CD4-positive, alpha-beta T cell treated with Interleukin-2 at 100 ng/mL for 4 hours (primary cell): ENCODE results near the gene TMPRSS11E.
A peak's percentile ranks its signal among the peaks of the same experiment; 100 is the strongest.
"Not testable (repeated sequence)": the region's sequence is repeated elsewhere in the genome, so short reads cannot be mapped to it uniquely, and the experiment has no call there.

ENCODE experiments used
- DNase-seq: peaks from one replicate; pipeline ENCODE4 v3.0.0-alpha.2; 2020; ENCODE audit warnings: low spot score

TMPRSS11E gene

DNA sequence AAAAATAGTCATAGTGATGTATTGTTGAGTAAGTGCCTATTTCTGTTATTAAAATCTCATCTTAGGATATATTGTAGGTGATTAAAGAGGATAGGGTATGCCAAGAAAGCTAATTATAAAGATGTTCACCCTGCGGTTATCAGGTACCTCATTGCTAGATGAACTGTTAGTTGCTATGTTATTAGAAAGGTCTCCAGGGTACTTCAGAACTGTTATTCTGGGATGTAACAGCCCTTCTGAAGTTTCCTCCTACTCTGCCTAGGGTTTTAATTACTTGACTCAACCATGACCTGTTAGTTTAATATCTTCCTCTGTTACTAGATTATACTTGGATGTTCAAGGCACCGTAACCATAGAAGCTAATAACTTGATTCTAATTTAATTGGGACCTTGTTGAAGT lies 15.4 kb downstream of the TMPRSS11E start:
- DNase-seq = no peak

DNA sequence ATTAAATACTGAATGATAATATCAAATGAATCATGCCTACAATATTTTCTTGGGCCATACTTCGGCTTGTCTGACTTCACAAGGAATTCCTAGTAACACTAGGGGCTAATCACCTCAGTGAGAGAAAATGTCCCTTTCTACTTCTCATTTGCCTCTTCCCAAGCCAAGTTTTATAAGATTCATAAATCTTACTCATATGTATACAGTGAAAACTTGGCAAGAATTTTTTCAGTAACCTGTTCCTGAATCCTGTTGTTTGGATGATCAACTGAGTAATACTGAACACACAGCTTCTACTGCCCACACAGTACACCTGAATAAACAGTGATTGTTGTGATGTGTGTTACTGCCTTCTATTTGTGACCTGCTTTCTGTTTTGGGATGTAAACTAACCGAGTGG lies 16.5 kb downstream of the TMPRSS11E start:
- no peak for DNase-seq

DNA sequence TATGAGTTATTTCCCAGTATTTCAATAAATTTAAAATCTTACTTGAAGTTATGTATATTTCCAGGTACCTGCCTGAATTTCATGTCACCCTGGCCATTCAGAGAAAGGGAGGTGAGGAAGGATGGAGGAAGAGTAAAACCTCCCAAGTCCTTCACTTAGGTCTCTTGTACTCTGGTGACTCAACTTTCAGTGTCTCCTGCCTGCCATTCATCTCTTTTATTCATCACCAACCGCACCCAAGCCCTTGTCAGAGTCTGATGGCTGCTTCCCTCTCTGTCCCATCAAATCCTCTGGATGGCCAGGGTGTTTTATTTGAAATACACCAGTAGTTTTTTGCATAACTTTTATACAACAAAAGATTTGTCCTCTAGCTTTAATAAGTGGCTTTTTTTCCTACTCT lies 17.8 kb downstream of the TMPRSS11E start:
- DNase-seq = no peak

DNA sequence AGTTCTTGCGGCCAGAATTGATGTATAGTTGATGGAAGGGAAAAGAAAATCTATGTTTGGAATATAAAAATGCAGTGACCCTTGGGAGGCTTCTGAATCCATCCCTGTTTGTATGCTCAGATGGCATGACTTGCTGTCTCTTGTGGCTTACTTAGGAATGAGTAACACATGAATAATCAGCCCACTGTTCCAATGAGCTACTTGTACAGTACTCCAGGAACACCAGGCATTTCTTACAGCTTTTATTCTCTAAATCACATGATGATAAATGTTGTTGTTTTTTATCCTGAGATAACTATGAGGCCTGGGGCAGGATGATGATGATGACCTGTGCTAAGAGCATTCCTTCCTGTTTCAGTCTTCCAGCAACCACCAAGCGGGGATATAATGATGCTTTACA lies 18.9 kb downstream of the TMPRSS11E start:
- DNase-seq = no peak

DNA sequence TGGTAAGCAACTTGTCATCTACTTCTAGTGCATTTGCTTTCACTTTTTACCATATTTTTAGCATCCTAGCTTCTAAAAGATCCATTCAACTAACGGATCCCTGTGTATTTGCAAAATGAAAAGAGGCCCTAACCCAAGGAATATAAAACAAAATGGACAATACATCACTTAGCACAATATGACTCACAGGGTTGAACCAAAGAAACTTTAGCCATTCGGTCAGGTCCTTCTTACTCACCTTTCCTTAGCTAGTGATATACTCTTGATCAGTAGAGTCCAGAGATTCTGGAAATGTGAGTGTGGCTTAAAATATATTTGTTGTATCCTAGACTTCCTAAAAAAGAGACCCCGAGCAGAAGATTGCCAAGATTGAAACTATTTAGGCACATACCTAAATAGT lies 19.5 kb downstream of the TMPRSS11E start:
- DNase-seq = no peak

DNA sequence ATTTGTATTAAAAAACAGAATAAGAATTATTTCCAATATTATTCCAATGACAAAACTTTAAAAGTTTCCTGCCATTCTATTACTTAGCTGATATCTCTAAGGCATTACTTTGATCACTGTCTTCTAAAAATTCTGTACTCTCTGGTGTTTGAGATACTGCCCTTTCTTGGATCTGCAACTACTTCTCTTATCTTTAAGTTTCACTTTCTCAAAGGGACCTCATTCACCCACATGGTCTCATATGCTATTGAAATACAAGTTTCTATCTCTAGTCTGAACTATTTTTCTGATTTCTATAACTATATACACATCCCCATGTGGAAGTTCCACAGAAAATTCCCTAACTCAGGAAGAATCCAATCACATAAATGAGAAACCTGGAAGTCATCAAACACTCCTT lies 22.2 kb downstream of the TMPRSS11E start:
- DNase-seq = no peak

DNA sequence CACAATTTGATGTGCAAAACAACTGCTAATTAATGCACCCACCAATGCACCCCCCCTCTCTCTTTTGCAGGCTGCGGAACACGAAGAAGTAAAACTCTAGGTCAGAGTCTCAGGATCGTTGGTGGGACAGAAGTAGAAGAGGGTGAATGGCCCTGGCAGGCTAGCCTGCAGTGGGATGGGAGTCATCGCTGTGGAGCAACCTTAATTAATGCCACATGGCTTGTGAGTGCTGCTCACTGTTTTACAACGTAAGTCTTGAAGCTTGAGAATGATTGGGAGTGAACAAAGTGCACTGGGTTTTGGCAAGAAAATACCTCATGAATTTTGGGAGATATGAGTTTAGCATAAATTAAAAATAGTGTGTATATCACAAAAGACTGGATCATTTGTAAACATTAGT lies 28.9 kb downstream of the TMPRSS11E start:
- DNase-seq = no peak

DNA sequence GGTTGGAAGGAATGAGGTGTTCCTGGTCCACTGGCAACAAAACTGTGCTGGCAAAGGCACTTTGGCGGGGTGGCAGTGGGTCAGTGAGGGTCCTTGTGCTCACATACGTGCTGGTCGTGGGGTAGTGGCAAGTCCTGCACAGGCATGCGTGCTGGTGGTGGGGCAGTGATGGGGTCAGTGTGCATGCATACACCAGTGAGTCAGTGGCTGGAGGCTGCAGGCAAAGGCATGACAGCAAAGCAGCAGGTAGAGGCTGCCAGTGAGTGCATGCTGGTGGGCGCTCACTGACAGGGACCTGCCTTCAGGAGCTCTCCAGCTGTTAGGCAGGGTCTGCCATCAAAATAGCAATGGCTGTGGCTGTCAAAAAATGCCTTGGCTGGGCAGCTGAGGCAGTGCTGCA lies 42.1 kb downstream of the TMPRSS11E start:
- DNase-seq = no peak

DNA sequence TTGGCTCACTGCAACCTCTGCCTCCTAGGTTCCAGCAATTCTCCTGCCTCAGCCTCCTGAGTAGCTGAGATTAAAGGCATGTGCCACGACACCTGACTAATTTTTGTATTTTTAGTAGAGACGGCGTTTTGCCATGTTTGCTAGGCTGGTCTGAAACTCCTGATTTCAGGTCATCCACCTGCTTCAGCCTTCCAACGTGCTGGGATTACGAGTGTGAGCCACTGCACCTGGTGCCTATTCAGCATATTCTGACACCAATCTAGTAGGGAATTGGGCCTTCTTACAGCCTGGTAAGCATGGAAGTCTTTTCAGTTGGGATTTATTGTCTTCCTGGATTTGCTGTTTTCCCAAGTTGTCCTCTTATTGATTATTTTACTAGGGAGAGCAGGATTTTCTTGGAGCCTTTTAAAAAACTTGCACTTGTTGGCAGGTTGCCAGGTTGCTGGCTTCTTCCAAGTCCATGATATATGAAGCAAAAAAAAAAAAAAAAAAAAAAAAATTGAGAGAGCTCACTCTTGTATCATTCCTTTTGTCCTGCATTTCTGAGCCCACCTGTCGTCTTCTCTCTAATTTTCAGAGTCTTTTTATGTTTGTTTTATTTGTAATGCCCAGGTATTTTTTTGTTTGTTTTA lies 43.7 kb downstream of the TMPRSS11E start:
- no peak for DNase-seq

DNA sequence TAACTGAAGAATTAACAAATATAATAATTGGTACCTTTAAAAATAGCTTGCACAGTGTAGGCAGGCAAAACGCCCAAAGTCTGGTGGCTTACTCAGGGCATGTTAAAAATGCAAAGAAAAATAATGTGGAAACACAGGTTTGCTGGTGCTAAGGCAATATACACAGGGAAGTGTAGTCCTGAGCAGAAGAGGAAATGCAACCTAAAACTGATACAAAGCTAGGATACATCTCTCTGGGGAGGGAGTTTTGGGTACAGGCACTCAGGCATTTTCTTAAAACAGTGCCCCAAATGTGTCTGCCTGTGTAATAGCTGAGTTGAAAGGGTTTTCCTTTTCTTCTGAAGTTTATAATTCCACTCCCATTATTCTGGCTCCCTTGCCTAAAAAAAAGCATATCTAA lies 47.4 kb downstream of the TMPRSS11E start:
- no peak for DNase-seq

DNA sequence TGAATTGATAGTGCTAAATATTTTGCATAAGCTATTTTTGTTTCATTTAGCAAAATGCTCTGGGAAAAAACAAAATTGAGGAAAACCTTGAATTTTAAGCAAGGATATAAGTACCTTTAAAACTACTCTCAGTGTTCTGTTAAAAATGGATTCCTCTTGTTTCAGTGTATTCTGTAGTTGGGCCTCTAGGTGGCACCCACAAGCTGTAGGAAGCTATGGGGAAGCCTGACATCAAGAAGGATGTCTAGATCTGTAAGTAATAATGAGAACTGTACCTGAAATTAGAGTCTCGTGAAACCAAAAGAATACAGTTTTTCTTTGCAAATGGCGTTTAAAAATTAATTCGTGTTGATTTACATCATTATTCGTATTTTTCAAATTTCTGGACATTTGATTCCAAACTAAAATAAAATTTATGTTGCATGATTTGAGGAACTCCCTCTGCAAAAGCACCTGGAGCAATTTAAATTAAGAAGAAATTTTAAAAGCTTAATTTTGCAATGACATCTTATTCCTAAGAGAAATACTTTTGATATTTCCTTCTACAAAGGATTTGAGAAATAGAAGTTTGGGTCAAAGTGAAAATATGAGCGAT lies 51.2 kb downstream of the TMPRSS11E start:
- DNase-seq = peak; percentile 72

DNA sequence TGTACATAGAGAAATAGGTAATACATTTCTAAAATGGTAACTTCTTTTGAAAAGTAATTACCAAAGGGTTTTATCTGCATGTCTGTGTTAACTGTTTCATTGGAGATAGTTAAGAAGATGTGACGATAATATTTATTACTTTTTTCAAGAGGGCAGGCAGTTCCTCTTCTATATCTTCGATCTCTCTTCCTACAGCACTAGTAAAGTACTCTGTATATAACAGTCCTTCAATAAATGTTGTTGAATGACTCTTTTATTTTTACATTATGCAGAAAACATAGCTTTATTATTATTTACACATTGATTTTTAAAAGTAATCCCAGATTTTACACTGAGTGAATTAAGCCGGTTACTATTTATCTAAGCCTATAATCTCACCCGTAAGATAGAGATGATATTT lies 51.8 kb downstream of the TMPRSS11E start:
- no peak for DNase-seq

DNA sequence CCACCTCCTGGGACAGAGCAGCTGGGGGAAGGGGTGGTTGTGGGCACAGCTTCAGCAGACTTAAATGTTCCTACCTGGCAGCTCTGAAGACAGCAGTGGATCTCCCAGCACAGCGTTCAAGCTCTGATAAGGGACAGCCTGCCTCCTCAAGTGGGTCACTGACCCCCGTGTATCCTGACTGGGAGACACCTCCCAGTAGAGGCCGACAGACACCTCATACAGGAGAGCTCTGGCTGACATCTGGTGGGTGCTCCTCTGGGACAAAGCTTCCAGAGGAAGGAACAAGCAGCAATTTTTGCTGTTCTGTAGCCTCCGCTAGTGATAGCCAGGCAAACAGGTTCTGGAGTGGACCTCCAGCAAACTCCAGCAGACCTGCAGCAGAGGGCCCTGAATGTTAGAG lies 56.2 kb downstream of the TMPRSS11E start:
- not testable (repeated sequence) for DNase-seq

DNA sequence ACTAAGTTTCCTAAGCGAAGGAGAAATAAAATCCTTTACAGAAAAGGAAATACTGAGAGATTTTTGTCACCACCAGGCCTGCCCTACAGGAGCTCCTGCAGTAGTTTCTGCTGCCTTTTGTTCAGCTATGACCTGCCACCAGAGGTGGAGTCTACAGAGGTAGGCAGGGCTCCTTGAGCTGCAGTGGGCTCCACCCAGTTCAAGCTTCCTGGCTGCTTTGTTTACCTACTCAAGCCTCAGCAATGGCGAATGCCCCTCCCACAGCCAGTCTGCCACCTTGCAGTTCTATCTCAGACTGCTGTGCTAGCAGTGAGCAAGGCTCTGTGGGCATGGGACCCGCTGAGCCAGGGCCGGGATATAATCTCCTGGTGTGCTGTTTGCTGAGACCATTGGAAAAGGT lies 57.6 kb downstream of the TMPRSS11E start:
- DNase-seq = peak; percentile 20

DNA sequence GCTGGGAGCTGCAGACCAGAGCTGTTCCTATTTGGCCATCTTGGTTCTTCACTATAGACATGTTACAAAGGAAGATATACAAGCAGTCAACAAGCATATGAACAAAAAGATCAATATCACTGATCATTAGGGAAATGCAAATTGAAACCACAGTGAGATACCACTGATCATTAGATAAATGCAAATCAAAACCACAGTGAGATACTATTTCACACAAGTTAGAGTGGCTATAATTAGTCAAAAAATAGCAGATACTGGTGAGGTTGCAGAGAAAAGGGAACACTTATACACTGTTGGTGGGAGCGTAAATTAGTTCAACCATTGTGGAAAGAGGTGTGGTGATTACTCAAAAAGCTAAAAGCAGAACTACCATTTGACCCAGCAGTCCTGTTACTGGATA lies 58.2 kb downstream of the TMPRSS11E start:
- peak; percentile 1 for DNase-seq

DNA sequence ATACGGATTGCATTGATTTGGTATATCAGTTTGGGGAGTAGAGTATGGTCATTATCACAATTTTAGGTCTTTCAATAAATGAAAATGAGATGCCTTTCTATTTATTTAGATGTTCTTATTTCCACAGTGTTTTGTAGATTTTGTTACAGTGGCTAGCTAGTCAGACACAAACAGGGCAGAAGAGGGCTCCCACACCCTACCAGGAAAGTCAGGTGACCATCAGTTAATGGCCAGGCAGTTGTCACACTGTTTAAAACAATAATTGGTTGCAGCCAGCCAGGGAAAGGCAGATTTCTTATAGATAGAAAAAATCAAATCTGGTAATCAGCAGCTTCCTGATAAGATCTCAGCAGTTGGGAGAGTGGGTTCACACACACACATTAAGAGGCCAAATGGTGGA lies 71.6 kb downstream of the TMPRSS11E start:
- no peak for DNase-seq

DNA sequence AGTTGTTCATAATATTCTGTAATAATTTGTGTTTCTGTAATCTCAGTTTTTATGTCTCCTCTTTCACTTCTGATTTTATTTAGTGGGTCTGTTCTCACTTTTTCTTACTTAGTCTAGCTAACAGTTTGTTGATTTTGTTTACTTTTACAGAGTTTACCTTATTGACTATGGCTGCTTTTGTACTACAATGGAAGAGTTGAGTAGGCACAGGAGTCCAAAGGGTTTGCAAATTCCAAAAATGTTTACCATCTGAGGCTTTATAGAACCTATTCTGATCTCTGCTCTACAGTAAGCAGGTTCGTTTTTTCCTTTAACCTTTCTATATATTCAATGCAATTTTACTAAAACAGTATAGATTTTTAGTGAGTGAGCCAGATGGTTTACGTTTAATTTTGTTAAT lies 73.7 kb downstream of the TMPRSS11E start:
- DNase-seq = no peak

DNA sequence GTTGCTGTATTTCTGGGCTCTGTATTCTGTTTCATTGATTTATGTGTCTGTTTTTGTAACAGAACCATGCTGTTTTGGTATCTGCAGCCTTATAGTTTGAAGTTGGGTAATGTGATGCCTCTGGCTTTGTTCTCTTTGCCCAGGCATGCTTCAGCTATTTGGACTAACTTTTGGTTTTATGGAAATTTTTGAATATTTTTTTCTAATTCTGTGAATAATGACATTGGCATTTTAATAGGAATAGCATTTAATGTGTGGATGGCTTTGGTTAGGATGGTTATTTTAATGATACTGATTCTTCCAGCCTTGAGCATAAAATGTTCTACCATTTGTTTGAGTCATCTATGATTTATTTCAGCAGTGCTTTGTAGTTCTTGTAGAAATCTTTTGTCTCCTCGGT lies 75.0 kb downstream of the TMPRSS11E start:
- not testable (repeated sequence) for DNase-seq

DNA sequence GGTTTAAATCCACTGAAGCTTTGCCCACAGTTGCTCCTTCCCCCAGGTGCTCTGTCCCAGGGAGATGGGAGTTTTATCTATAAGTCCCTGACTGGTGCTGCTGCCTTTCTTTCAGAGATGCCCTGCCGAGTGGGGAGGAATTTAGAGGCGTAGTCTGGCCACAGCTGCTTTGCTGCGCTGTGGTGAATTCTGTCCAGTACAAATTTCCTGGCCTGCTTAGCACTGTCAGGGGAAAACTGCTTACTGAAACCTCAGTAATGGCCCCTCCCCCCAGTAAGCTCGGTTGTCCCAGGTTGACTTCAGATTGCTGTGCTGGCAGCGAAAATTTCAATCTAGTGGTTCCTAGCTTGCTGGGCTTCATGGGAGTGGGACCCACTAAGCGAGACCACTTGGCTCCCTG lies 88.7 kb downstream of the TMPRSS11E start:
- DNase-seq = no peak

DNA sequence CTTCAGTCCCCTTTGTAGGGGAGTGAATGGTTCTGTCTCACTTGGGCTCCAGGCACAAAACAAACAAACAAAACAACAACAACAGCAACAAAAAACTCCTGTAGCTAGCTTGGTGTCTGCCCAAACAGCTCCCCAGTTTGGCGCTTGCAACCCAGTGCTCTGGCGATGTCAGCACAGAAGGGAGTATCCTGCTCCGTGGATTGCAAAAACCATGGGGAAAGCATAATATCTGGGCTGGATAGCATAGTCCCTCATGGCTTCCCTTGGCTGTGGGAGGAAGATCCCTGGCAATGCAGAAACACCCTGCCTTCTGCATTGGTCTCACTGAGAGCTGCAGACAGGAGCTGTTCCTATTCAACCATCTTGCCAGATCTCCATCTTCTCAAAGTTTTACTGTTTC lies 89.1 kb downstream of the TMPRSS11E start:
- DNase-seq = no peak

DNA sequence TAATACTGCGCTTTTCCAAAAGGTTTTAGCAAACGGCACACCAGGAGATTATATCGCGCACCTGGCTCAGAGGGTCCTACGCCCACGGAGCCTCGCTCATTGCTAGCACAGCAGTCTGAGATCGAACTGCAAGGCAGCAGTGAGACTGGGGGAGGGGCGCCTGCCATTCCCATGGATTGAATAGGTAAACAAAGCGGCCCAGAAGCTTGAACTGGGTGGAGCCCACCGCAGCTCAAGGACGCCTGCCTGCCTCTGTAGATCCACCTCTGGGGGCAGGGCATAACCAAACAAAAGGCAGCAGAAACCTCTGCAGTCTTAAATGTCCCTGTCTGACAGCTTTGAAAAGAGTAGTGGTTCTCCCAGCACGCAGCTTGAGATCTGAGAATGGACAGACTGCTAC lies 95.5 kb downstream of the TMPRSS11E start:
- DNase-seq = not testable (repeated sequence)
